ENCODE data around the gene ASGR2.
"Not testable (repeated sequence)": the region's sequence is repeated elsewhere in the genome, so short reads cannot be mapped to it uniquely, and the experiment has no call there.

GRCh38 chr17:7089570-7089969 lies 25.1 kb downstream of the ASGR2 start:
- not testable (repeated sequence) for TF ChIP-seq GLIS3 (CRISPR knock-in tag; IDR thresholded peaks at IDR 0.05); ARNTL (CRISPR knock-in tag; IDR thresholded peaks at IDR 0.05; ENCODE audit: borderline replicate concordance, low read depth); RARB (CRISPR knock-in tag; IDR thresholded peaks at IDR 0.05); PATZ1 (CRISPR knock-in tag; IDR thresholded peaks at IDR 0.05; ENCODE audit: borderline replicate concordance); TOX (CRISPR knock-in tag; IDR thresholded peaks at IDR 0.05; ENCODE audit: borderline replicate concordance); ZFP3 (CRISPR knock-in tag; IDR thresholded peaks at IDR 0.05); OSR1 (CRISPR knock-in tag; IDR thresholded peaks at IDR 0.05); POU6F1 (CRISPR knock-in tag; IDR thresholded peaks at IDR 0.05; ENCODE audit: borderline replicate concordance, low read depth); ISL1 (CRISPR knock-in tag; IDR thresholded peaks at IDR 0.05)
